ENCODE results near the gene SMARCA1. TPM values are rescaled to one million over a fixed set of nuclear protein-coding genes. Genes with fewer than 3 reads are reported as not detected.

The SMARCA1 gene
- total RNA-seq, 1 donor from 2014 or later, result 26.8 TPM

- no peaks in the 10 kb centered on the region for H3K9me3 ChIP-seq
- no peaks in the 10 kb centered on the region for H3K27me3 ChIP-seq
- TF ChIP-seq CTCF (IDR thresholded peaks at IDR 0.05) (no peak), POLR2A (IDR thresholded peaks at IDR 0.05) (no peak), POLR2AphosphoS5 (IDR thresholded peaks at IDR 0.05; ENCODE audit: insufficient read depth in 1 of 2, low read depth in 1 of 2) (no peak)
- H3K4me3 ChIP-seq, result no peak overlapping the region
- intact Hi-C loops (cut with DNase I), result no loop called here
- H3K36me3 ChIP-seq, result no peaks in the 10 kb centered on the region
- no peaks in the 10 kb centered on the region for H3K4me1 ChIP-seq
- DNase-seq (ENCODE audit: extremely low spot score in 2 of 2), result no peak
- no peak overlapping the region for H3K27ac ChIP-seq
Observed at GRCh38 chrX:129493643-129494042, 29.6 kb downstream of the SMARCA1 start.

GRCh38 chrX:129490330-129490729 lies 33.0 kb downstream of the SMARCA1 start:
- Histone ChIP-seq H3K4me1 (no peaks in the 10 kb centered on the region), H3K27ac (no peak overlapping the region), H3K4me3 (no peak overlapping the region), H3K27me3 (no peaks in the 10 kb centered on the region), H3K36me3 (no peaks in the 10 kb centered on the region), H3K9me3 (no peaks in the 10 kb centered on the region)
- DNase-seq (ENCODE audit: extremely low spot score in 2 of 2), result no peak
- no peak for TF ChIP-seq POLR2A (IDR thresholded peaks at IDR 0.05)
- no peak for TF ChIP-seq CTCF (IDR thresholded peaks at IDR 0.05)
- TF ChIP-seq POLR2AphosphoS5 (IDR thresholded peaks at IDR 0.05; ENCODE audit: insufficient read depth in 1 of 2, low read depth in 1 of 2), result no peak
- intact Hi-C loops (cut with DNase I), result no loop called here

GRCh38 chrX:129488359-129488758 lies 34.9 kb downstream of the SMARCA1 start:
- H3K27ac ChIP-seq, result no peak overlapping the region
- intact Hi-C loops (cut with DNase I), result no loop called here
- H3K27me3 ChIP-seq, result no peaks in the 10 kb centered on the region
- no peaks in the 10 kb centered on the region for H3K36me3 ChIP-seq
- no peak overlapping the region for H3K4me3 ChIP-seq
- TF ChIP-seq CTCF (IDR thresholded peaks at IDR 0.05) (no peak), POLR2A (IDR thresholded peaks at IDR 0.05) (no peak), POLR2AphosphoS5 (IDR thresholded peaks at IDR 0.05; ENCODE audit: insufficient read depth in 1 of 2, low read depth in 1 of 2) (no peak)
- no peaks in the 10 kb centered on the region for H3K9me3 ChIP-seq
- no peaks in the 10 kb centered on the region for H3K4me1 ChIP-seq
- no peak for DNase-seq (ENCODE audit: extremely low spot score in 2 of 2)

- TF ChIP-seq POLR2A (IDR thresholded peaks at IDR 0.05) (no peak), POLR2AphosphoS5 (IDR thresholded peaks at IDR 0.05; ENCODE audit: insufficient read depth in 1 of 2, low read depth in 1 of 2) (no peak), CTCF (IDR thresholded peaks at IDR 0.05) (no peak)
- H3K4me3 ChIP-seq, result no peak overlapping the region
- H3K27me3 ChIP-seq, result no peaks in the 10 kb centered on the region
- H3K4me1 ChIP-seq, result no peaks in the 10 kb centered on the region
- H3K36me3 ChIP-seq, result no peaks in the 10 kb centered on the region
- H3K27ac ChIP-seq, result no peak overlapping the region
- intact Hi-C loops (cut with DNase I), result no loop called here
- DNase-seq (ENCODE audit: extremely low spot score in 2 of 2), result no peak
- H3K9me3 ChIP-seq, result no peaks in the 10 kb centered on the region
Observed at GRCh38 chrX:129480889-129481288, 42.4 kb downstream of the SMARCA1 start.

- H3K27ac ChIP-seq, result no peak overlapping the region
- no peaks in the 10 kb centered on the region for H3K27me3 ChIP-seq
- no peaks in the 10 kb centered on the region for H3K4me1 ChIP-seq
- no peak overlapping the region for H3K4me3 ChIP-seq
- no peak for DNase-seq (ENCODE audit: extremely low spot score in 2 of 2)
- no peaks in the 10 kb centered on the region for H3K36me3 ChIP-seq
- intact Hi-C loops (cut with DNase I), result no loop called here
- TF ChIP-seq POLR2AphosphoS5 (IDR thresholded peaks at IDR 0.05; ENCODE audit: insufficient read depth in 1 of 2, low read depth in 1 of 2), result no peak
- no peak for TF ChIP-seq CTCF (IDR thresholded peaks at IDR 0.05)
- no peaks in the 10 kb centered on the region for H3K9me3 ChIP-seq
Observed at GRCh38 chrX:129478516-129478915, 44.8 kb downstream of the SMARCA1 start.

All from vagina (tissue), 2 donors.